ENCODE measurements around the gene CD63.

GRCh38 chr12:55739025-55739378, 10.2 kb upstream of the CD63 start:
- TF ChIP-seq, protein P1, sequence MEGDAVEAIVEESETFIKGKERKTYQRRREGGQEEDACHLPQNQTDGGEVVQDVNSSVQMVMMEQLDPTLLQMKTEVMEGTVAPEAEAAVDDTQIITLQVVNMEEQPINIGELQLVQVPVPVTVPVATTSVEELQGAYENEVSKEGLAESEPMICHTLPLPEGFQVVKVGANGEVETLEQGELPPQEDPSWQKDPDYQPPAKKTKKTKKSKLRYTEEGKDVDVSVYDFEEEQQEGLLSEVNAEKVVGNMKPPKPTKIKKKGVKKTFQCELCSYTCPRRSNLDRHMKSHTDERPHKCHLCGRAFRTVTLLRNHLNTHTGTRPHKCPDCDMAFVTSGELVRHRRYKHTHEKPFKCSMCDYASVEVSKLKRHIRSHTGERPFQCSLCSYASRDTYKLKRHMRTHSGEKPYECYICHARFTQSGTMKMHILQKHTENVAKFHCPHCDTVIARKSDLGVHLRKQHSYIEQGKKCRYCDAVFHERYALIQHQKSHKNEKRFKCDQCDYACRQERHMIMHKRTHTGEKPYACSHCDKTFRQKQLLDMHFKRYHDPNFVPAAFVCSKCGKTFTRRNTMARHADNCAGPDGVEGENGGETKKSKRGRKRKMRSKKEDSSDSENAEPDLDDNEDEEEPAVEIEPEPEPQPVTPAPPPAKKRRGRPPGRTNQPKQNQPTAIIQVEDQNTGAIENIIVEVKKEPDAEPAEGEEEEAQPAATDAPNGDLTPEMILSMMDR (conservative IDR thresholded peaks at IDR 0.05; ENCODE audit: low read length) = no peak
- no peak for TF ChIP-seq EZH2phosphoT487 (IDR thresholded peaks at IDR 0.05; ENCODE audit: borderline replicate concordance)
